Right lobe of liver (tissue), 6 donors: Measurements from ENCODE around the gene METAP2. TPM values are rescaled to one million over a fixed set of nuclear protein-coding genes. Genes with fewer than 3 reads are reported as not detected.
"Not testable (repeated sequence)": the region's sequence is repeated elsewhere in the genome, so short reads cannot be mapped to it uniquely, and the experiment has no call there.

ENCODE experiments used
- ATAC-seq, 4 donors: fragments of 200-7000 bp; cut with Tn5 transposase; one replicate each; pipeline ENCODE4 v1.9.1; 2020; ENCODE audit warnings: mild to moderate bottlenecking in 4 of 4, moderate library complexity in 4 of 4
- DNase-seq, 3 donors: peaks; one replicate each; pipeline ENCODE4 v3.0.0-alpha.2; 2020
- H3K27ac ChIP-seq, 3 donors: fragments of 200-600 bp; one replicate each; pipeline ENCODE4 v1.8.0; 2022
- H3K27me3 ChIP-seq, 2 donors: fragments of 200-600 bp; one replicate each; pipeline ENCODE4 v1.8.0; 2022
- H3K36me3 ChIP-seq, 4 donors: fragments of 200-600 bp; sonication (generic) in 1 of 4; one replicate each; pipeline versions ENCODE4 v1.5.1 to v1.8.0; 2017 to 2022; ENCODE audit warnings: control low read depth in 1 of 4
- H3K4me1 ChIP-seq, 4 donors: fragments of 200-600 bp; sonication (generic) in 1 of 4; one replicate each; pipeline versions ENCODE4 v1.5.1 to v1.8.0; 2017 to 2022; ENCODE audit warnings: control low read depth in 1 of 4
- H3K4me3 ChIP-seq, 3 donors: fragments of 200-600 bp; one replicate each; pipeline ENCODE4 v1.8.0; 2022
- H3K9me3 ChIP-seq, 4 donors: fragments of 200-600 bp; sonication (generic) in 1 of 4; one replicate each; pipeline versions ENCODE4 v1.5.1 to v1.8.0; 2017 to 2022; ENCODE audit warnings: control low read depth in 1 of 4
- POLR2A ChIP-seq: fragments of 450-650 bp; IDR thresholded peaks from one replicate; pipeline ENCODE4 v1.6.1; 2017; ENCODE audit warnings: antibody characterized with exemption, mild to moderate bottlenecking
- WGBS: methylation state at CpG from one replicate; pipeline ENCODE4 v1.1.6; 2018; ENCODE audit warnings: low coverage, low lambda C conversion rate; ENCODE audit not compliant: insufficient coverage; ENCODE audit errors: missing lambda C conversion rate; 5-methylcytosine and 5-hydroxymethylcytosine counted together
- intact Hi-C, 2 donors: fragments of 100-400 bp; cut with DNase I; formaldehyde crosslinking; loops; one replicate each; pipeline versions ENCODE4 v1.11.2 to v1.14.1; 2022
- total RNA-seq, 6 experiments: library from RNA; depleted of rRNA in 2 of 6; stranded (reverse); fragments of >200 nt in 2 of 6; fragmentation: NEBNext Ultra II Directional in 3 of 6; extraction: Animal tissue kit (Norgen Biotek cat#: 25700) in 3 of 6; gene quantifications; one replicate each; pipeline versions ENCODE4 v1.1.0 to v1.2.4, GENCODE V29; 2016 to 2023
- TF ChIP-seq, protein P1 (sequence below), 4 donors: fragments of 200-600 bp in 3 of 4; fragments of 450-650 bp in 1 of 4; IDR thresholded peaks; one replicate each; pipeline versions ENCODE4 v1.5.1 to v1.8.0; 2016 to 2022; ENCODE audit warnings: antibody characterized with exemption in 4 of 4, mild to moderate bottlenecking in 2 of 4
- donor health status: DM: no; HTN: yes; CAD: no.
- donor health status: DM: no; HTN: no; CAD: no.
- donor health status: DM: no; HTN: no; CAD: no.
- donor health status: DM: no; HTN: yes; CAD: no.
- donor health status: DM: no; HTN: yes; CAD: no.

Gene METAP2
- total RNA-seq, 6 experiments from 2014 or later = 25.5 to 62.0 (median 34.0) TPM

DNA sequence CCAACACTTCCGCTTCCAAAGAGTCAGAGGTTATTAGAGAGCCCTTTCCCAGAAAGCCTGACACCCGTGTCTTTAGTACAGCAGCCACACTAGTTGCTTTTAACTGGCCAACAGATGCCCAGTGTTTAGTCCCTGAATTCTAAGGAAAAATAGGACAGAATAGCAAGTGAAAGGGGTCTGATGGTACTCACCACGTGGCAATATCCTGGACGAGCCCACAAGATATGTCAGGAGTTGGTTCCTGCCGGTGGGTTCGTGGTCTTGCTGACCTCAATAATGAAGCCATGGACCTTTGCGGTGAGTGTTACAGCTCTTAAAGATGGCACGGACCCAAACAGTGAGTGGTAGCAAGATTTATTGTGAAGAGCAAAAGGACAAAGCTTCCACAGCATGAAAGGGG, 16.3 kb upstream of the METAP2 start:
- peaks cover 0 to 53% (median 12%) of the 10 kb centered on the region in 4 donors for H3K4me1 ChIP-seq
- H3K27ac ChIP-seq, ATAC-seq, H3K4me3 ChIP-seq, H3K9me3 ChIP-seq, H3K27me3 ChIP-seq, intact Hi-C loops, DNase-seq, H3K36me3 ChIP-seq: not testable (repeated sequence)
- 84% methylated on average over 8 of the region's 8 CpGs for WGBS

DNA sequence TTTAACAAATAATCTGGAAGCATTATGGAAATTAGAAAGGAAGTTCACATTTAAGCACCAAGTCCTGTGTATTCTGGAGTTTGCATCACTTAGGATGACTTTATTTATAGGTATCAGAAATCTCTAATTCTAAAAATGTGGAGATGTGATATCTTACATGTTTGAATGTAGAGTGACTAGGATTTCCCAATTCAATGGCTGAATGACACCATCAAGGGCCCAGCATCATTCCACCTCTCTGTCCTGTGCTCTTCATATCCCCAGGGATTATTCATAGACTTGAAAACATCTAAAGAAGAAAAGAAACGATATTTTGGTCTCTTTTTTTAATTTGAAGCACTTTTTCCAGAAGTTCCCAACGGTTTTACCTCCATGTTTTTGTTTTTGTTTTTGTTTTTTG, 15.2 kb upstream of the METAP2 start:
- TF ChIP-seq, protein P1, sequence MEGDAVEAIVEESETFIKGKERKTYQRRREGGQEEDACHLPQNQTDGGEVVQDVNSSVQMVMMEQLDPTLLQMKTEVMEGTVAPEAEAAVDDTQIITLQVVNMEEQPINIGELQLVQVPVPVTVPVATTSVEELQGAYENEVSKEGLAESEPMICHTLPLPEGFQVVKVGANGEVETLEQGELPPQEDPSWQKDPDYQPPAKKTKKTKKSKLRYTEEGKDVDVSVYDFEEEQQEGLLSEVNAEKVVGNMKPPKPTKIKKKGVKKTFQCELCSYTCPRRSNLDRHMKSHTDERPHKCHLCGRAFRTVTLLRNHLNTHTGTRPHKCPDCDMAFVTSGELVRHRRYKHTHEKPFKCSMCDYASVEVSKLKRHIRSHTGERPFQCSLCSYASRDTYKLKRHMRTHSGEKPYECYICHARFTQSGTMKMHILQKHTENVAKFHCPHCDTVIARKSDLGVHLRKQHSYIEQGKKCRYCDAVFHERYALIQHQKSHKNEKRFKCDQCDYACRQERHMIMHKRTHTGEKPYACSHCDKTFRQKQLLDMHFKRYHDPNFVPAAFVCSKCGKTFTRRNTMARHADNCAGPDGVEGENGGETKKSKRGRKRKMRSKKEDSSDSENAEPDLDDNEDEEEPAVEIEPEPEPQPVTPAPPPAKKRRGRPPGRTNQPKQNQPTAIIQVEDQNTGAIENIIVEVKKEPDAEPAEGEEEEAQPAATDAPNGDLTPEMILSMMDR (IDR thresholded peaks at IDR 0.05) = no peak
- no peak for TF ChIP-seq POLR2A
- Histone ChIP-seq H3K27ac (no peak overlapping the region), H3K4me1 (peaks cover 0 to 43% (median 12%) of the 10 kb centered on the region in 4 donors), H3K4me3 (no peak overlapping the region), H3K9me3 (no peaks in the 10 kb centered on the region), H3K36me3 (no peaks in the 10 kb centered on the region), H3K27me3 (no peaks in the 10 kb centered on the region)
- 56% methylated on average over 2 of the region's 2 CpGs for WGBS
- intact Hi-C loops = no loop called here
- DNase-seq (no peak), ATAC-seq (no peak)

DNA sequence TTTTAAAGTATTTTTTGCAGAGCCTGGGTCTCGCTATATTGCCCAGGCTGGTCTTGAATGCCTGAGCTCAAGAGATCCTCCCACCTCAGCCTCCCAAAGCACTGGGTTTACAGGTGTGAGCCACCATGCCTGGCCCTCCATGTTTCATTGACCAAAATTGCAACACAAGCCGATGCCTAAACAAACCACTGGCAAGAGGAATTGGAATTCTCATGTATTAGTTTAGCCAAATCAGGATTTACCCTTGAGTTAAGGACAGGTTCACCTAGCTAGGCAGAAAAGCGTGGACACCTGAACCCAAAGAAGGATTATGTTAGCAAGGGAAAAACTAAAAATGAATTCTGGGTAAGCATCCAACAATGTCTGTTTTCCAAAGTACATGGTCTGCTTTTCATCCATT, 14.6 kb upstream of the METAP2 start:
- DNase-seq (peak in 1 of 3 donors; percentile 59), ATAC-seq (peak; percentile 45 to 80 (median 74))
- peaks cover 0 to 40% (median 12%) of the 10 kb centered on the region in 4 donors for H3K4me1 ChIP-seq
- H3K4me3 ChIP-seq = no peak overlapping the region
- TF ChIP-seq POLR2A = no peak
- TF ChIP-seq, protein P1 (IDR thresholded peaks at IDR 0.05) = no peak
- no peaks in the 10 kb centered on the region for H3K36me3 ChIP-seq
- WGBS = 44% methylated on average over 3 of the region's 3 CpGs
- intact Hi-C loops = no loop called here
- peak overlapping the region; percentile 15 to 61 (median 20) for H3K27ac ChIP-seq
- H3K27me3 ChIP-seq = no peaks in the 10 kb centered on the region
- no peaks in the 10 kb centered on the region for H3K9me3 ChIP-seq

DNA sequence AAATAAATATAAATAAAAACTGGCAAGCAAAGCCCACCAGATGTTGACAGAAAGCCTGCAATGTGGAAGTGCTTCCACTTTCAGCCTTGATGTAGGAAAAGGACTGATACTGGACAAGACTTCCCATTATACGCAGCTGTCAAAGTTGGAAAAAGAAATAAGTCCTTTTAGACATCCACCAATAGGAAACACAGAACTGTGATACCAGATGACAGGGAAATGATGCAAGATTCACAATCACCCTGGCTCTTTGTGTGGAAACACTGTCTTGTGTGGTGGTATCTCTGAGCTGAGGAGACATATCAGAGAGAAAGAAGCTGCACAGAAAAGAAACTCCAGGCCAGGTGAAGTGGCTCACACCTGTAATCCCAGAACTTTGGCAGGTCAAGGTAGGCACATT, 13.8 kb upstream of the METAP2 start:
- no peak overlapping the region for H3K4me3 ChIP-seq
- 73% methylated on average over 1 of the region's 1 CpG for WGBS
- intact Hi-C loops = no loop called here
- no peaks in the 10 kb centered on the region for H3K9me3 ChIP-seq
- H3K4me1 ChIP-seq = peaks cover 0 to 34% (median 11%) of the 10 kb centered on the region in 4 donors
- H3K27ac ChIP-seq = peak overlapping the region in 2 of 3 donors; percentile 28 to 61
- no peaks in the 10 kb centered on the region for H3K36me3 ChIP-seq
- no peaks in the 10 kb centered on the region for H3K27me3 ChIP-seq
- DNase-seq (no peak), ATAC-seq (peak in 3 of 4 donors; percentile 24 to 46 (median 41))
- TF ChIP-seq POLR2A = no peak
- TF ChIP-seq, protein P1 (IDR thresholded peaks at IDR 0.05) = no peak

DNA sequence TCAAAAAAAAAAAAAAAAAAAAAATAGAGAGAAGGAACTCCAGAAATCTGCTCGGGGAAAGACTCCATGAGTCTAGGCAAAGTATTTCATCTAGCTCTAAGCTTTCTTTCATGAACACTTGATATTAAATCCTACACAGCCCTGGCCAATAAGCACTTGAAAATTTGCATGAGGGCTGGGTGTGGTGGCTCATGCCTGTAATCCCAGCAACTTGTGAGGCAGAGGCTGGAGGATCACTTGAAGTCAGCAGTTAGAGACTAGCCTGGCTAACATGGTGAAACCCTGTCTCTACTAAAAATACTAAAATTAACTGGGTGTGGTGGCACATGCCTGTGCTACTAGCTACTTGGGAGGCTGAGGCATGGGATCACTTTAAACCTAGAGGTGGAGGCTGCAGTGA, 13.1 kb upstream of the METAP2 start:
- intact Hi-C loops = no loop called here
- 100% methylated on average over 1 of the region's 1 CpG for WGBS
- Histone ChIP-seq H3K27me3 (no peaks in the 10 kb centered on the region), H3K27ac (peak overlapping the region in 1 of 3 donors; percentile 61), H3K9me3 (no peaks in the 10 kb centered on the region), H3K4me1 (peaks cover 0 to 36% (median 12%) of the 10 kb centered on the region in 4 donors), H3K36me3 (no peaks in the 10 kb centered on the region), H3K4me3 (no peak overlapping the region)
- DNase-seq (no peak), ATAC-seq (no peak)
- TF ChIP-seq, protein P1 (IDR thresholded peaks at IDR 0.05) = no peak
- TF ChIP-seq POLR2A = no peak
